GM19463 (cell line): Measurements from ENCODE around the gene OXSR1.
"Not testable (repeated sequence)": the region's sequence is repeated elsewhere in the genome, so short reads cannot be mapped to it uniquely, and the experiment has no call there.

ENCODE experiments used
- ATAC-seq: cut with Tn5 transposase; IDR thresholded peaks from one replicate; pipeline ENCODE4 v1.9.1; 2021; ENCODE audit warnings: mild to moderate bottlenecking, moderate library complexity; ENCODE audit not compliant: unreplicated experiment

OXSR1 gene

GRCh38 chr3:38141173-38141951, 24.0 kb upstream of the OXSR1 start:
- ATAC-seq: no peak

GRCh38 chr3:38141952-38142273, 23.4 kb upstream of the OXSR1 start:
- ATAC-seq: no peak

GRCh38 chr3:38142959-38143358, 22.4 kb upstream of the OXSR1 start:
- no peak for ATAC-seq

GRCh38 chr3:38143511-38143910, 21.8 kb upstream of the OXSR1 start:
- ATAC-seq: no peak

GRCh38 chr3:38146504-38146903, 18.8 kb upstream of the OXSR1 start:
- no peak for ATAC-seq

- ATAC-seq: no peak
These were observed 17.9 kb upstream of the OXSR1 start for GRCh38 chr3:38147421-38147820.

- ATAC-seq: no peak
These were observed 16.9 kb upstream of the OXSR1 start for GRCh38 chr3:38148311-38148882.

GRCh38 chr3:38149708-38150107, 15.6 kb upstream of the OXSR1 start:
- ATAC-seq: no peak

- ATAC-seq: no peak
These were observed 14.4 kb upstream of the OXSR1 start for GRCh38 chr3:38150780-38151528.

GRCh38 chr3:38151667-38152265, 13.6 kb upstream of the OXSR1 start:
- no peak for ATAC-seq

- ATAC-seq: no peak
These were observed 12.7 kb upstream of the OXSR1 start for GRCh38 chr3:38152609-38153008.

- ATAC-seq: no peak
These were observed 12.1 kb upstream of the OXSR1 start for GRCh38 chr3:38153221-38153620.

GRCh38 chr3:38154033-38154494, 11.3 kb upstream of the OXSR1 start:
- ATAC-seq: no peak

- ATAC-seq: no peak
These were observed 10.6 kb upstream of the OXSR1 start for GRCh38 chr3:38154625-38155255.

- no peak for ATAC-seq
These were observed 9.5 kb upstream of the OXSR1 start for GRCh38 chr3:38155825-38156224.

GRCh38 chr3:38157117-38157516, 8.2 kb upstream of the OXSR1 start:
- no peak for ATAC-seq

GRCh38 chr3:38157595-38157994, 7.7 kb upstream of the OXSR1 start:
- no peak for ATAC-seq

GRCh38 chr3:38158472-38158871, 6.9 kb upstream of the OXSR1 start:
- ATAC-seq: no peak

- ATAC-seq: not testable (repeated sequence)
These were observed 4.6 kb upstream of the OXSR1 start for GRCh38 chr3:38160704-38161103.

- ATAC-seq: no peak
These were observed 2.1 kb upstream of the OXSR1 start for GRCh38 chr3:38163117-38163840.
